Choroid plexus epithelial cell (primary cell): ENCODE results near the gene VPS13A.

Experiments
- DNase-seq: peaks from one replicate; pipeline ENCODE4 v3.0.0-alpha.2; 2010; ENCODE audit warnings: low read depth
- H3K4me3 ChIP-seq: 2 replicates; pipeline ENCODE4 v1.5.1; 2011; ENCODE audit warnings: low read depth, mild to moderate bottlenecking, control low read depth, low read length, moderate library complexity
- CTCF ChIP-seq: conservative IDR thresholded peaks from 2 replicates; pipeline ENCODE4 v1.5.1; 2011; ENCODE audit warnings: low read depth, mild to moderate bottlenecking, control low read depth, inconsistent platforms, low read length, moderate library complexity

Gene VPS13A

GRCh38 chr9:77426712-77427111 is 249.4 kb downstream of the VPS13A start:
- DNase-seq = no peak
- no peak overlapping the region for H3K4me3 ChIP-seq
- no peak for TF ChIP-seq CTCF

GRCh38 chr9:77427256-77427927 is 250.1 kb downstream of the VPS13A start:
- TF ChIP-seq CTCF = no peak

DNA sequence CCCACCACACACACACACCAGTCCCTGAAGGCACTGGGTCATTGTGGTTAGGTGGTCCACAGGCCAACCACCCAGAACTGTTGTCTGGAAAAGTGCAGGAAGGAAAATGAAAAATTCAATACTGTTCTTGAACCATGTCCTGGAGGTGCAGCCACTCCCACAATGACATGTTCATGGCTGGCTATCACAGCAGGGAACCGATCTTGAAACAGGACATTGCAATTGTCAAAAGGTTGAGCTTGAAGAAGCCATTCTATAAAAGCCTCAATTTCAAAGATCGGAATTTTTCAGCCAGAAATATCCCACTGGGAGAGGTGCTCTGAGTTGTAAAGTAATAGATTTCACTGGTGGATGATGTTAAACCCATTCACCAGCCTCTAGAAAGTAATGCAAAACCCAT is 252.6 kb downstream of the VPS13A start:
- no peak for DNase-seq
- H3K4me3 ChIP-seq = no peak overlapping the region
- no peak for TF ChIP-seq CTCF

More at GRCh38 chr9:77427256-77427927, 250.1 kb downstream of the VPS13A start:
- DNase-seq = no peak
- no peak overlapping the region for H3K4me3 ChIP-seq

DNA sequence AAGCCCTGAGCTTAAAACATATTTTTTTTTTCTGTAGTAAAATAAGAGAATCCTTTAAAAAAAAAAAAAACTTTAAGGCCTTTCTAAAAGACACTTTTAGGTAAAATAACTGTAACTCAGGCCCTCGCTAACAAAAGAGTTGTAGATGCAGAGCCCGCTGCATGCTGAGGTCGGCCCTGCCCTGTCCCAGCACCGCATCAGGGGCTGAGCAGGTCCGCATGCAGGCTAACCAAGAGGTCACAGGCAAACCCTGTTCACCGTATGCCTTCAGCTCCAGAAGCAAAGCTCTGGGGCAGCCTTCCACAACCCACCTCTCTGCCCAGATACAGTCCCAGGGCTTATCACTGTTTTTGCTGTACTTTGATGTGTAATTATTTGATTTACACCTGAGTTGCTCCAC is 254.7 kb downstream of the VPS13A start:
- H3K4me3 ChIP-seq = no peak overlapping the region
- DNase-seq = no peak
- no peak for TF ChIP-seq CTCF

GRCh38 chr9:77433675-77434445 is 256.5 kb downstream of the VPS13A start:
- no peak overlapping the region for H3K4me3 ChIP-seq
- peak; percentile 91 for DNase-seq
- peak; percentile 100 for TF ChIP-seq CTCF

- H3K4me3 ChIP-seq = no peak overlapping the region
- no peak for TF ChIP-seq CTCF
- peak; percentile 21 for DNase-seq
These were observed 257.9 kb downstream of the VPS13A start for GRCh38 chr9:77435277-77435676.

GRCh38 chr9:77435688-77436087 is 258.4 kb downstream of the VPS13A start:
- peak; percentile 76 for DNase-seq
- H3K4me3 ChIP-seq = no peak overlapping the region
- no peak for TF ChIP-seq CTCF
